IMR-90 (cell line): ENCODE results near the gene TMEM135. TPM values are rescaled to one million over a fixed set of nuclear protein-coding genes. Genes with fewer than 3 reads are reported as not detected.

Experiments used
- ATAC-seq: fragments of 200-7000 bp; cut with Tn5 transposase; 2 replicates; pipeline ENCODE4 v1.9.1; 2020; ENCODE audit warnings: low read depth, mild to moderate bottlenecking, moderate library complexity
- BruUV-seq: library from RNA; stranded (reverse); fragments of 400-500 nt; replicated peaks from 2 replicates; lab custom pipeline; 2021; lab: Mats Ljungman, UMichigan
- CTCF ChIA-PET: fragments of 300-600 bp; formaldehyde crosslinking; extraction: SDS; loops from one replicate; lab custom pipeline; 2021; ENCODE audit warnings: antibody characterized with exemption; lab: Yijun Ruan, JAX
- POLR2A ChIA-PET: fragments of 300-600 bp; sonication (Branson Sonifier 250); formaldehyde crosslinking; loops from one replicate; lab custom pipeline; 2022; ENCODE audit warnings: antibody characterized with exemption; ENCODE audit not compliant: unreplicated experiment; lab: Charles Lee
- DNase-seq: peaks from one replicate; pipeline ENCODE4 v3.0.0; 2013
- H2AFZ ChIP-seq: replicated peaks from 2 replicates; pipeline ENCODE3; 2013; ENCODE audit warnings: low read length, mild to moderate bottlenecking; ENCODE audit not compliant: poor library complexity
- H2AK5ac ChIP-seq: 2 replicates; pipeline ENCODE4 v1.6.1; 2013; ENCODE audit warnings: low read depth, low read length, inconsistent platforms
- H2AK9ac ChIP-seq: replicated peaks from 2 replicates; pipeline ENCODE3; 2013; ENCODE audit warnings: mild to moderate bottlenecking, low read depth, low read length, moderate library complexity; ENCODE audit not compliant: poor library complexity
- H2BK120ac ChIP-seq: 2 replicates; pipeline ENCODE4 v1.6.1; 2013; ENCODE audit warnings: low read depth, low read length, inconsistent platforms
- H2BK15ac ChIP-seq: 3 replicates; pipeline ENCODE4 v1.6.1; 2013; ENCODE audit warnings: low read depth, low read length, inconsistent platforms
- H2BK20ac ChIP-seq: 2 replicates; pipeline ENCODE4 v1.6.1; 2013; ENCODE audit warnings: low read depth, mild to moderate bottlenecking, inconsistent platforms, low read length, moderate library complexity
- H2BK5ac ChIP-seq: 2 replicates; pipeline ENCODE4 v1.6.1; 2013; ENCODE audit warnings: mild to moderate bottlenecking, low read depth, low read length, inconsistent platforms; ENCODE audit not compliant: poor library complexity, severe bottlenecking
- H3K14ac ChIP-seq: replicated peaks from 2 replicates; pipeline ENCODE4 v1.6.1; 2013; ENCODE audit warnings: low read depth, low read length, inconsistent platforms
- H3K18ac ChIP-seq: 2 replicates; pipeline ENCODE4 v1.6.1; 2013; ENCODE audit warnings: low read depth, low read length, control low read depth
- H3K23ac ChIP-seq: 2 replicates; pipeline ENCODE4 v1.6.1; 2013; ENCODE audit warnings: low read depth, low read length, inconsistent platforms
- H3K27ac ChIP-seq: 2 replicates; pipeline ENCODE4 v1.5.1; 2013; ENCODE audit warnings: mild to moderate bottlenecking, control low read depth, low read length; ENCODE audit not compliant: insufficient read depth
- H3K27me3 ChIP-seq: 2 replicates; pipeline ENCODE4 v1.6.1; 2013; ENCODE audit warnings: low read length; ENCODE audit not compliant: control insufficient read depth, insufficient read depth
- H3K36me3 ChIP-seq: 2 replicates; pipeline ENCODE4 v1.6.1; 2013; ENCODE audit warnings: low read length, mixed read lengths; ENCODE audit not compliant: control insufficient read depth, insufficient read depth
- H3K4ac ChIP-seq: 2 replicates; pipeline ENCODE4 v1.6.1; 2013; ENCODE audit warnings: low read depth, low read length, inconsistent platforms
- H3K4me1 ChIP-seq: 2 replicates; pipeline ENCODE4 v1.6.1; 2013; ENCODE audit warnings: low read length, mixed read lengths; ENCODE audit not compliant: control insufficient read depth, insufficient read depth
- H3K4me2 ChIP-seq: 2 replicates; pipeline ENCODE4 v1.6.1; 2013; ENCODE audit warnings: low read depth, mild to moderate bottlenecking, control low read depth, low read length, moderate library complexity
- H3K4me3 ChIP-seq: 2 replicates; pipeline ENCODE4 v1.5.1; 2013; ENCODE audit warnings: low read depth, mild to moderate bottlenecking, control low read depth, low read length, moderate library complexity; ENCODE audit not compliant: insufficient read depth
- H3K56ac ChIP-seq: 2 replicates; pipeline ENCODE4 v1.6.1; 2013; ENCODE audit warnings: low read length, inconsistent platforms; ENCODE audit not compliant: insufficient read depth; ENCODE audit errors: extremely low read depth
- H3K79me1 ChIP-seq, 2 experiments: 2 replicates each; pipeline ENCODE4 v1.6.1; 2013; ENCODE audit warnings: low read length in 2 of 2, inconsistent platforms in 1 of 2, low read depth in 1 of 2
- H3K9ac ChIP-seq: 2 replicates; pipeline ENCODE4 v1.6.1; 2013; ENCODE audit warnings: low read depth, low read length, control low read depth
- H3K9me1 ChIP-seq: 2 replicates; pipeline ENCODE4 v1.6.1; 2013; ENCODE audit warnings: low read length, inconsistent platforms; ENCODE audit not compliant: insufficient read depth
- H3K9me3 ChIP-seq: 2 replicates; pipeline ENCODE4 v1.6.1; 2013; ENCODE audit warnings: low read length; ENCODE audit not compliant: control insufficient read depth, insufficient read depth
- H4K20me1 ChIP-seq: 2 replicates; pipeline ENCODE4 v1.6.1; 2013; ENCODE audit warnings: low read length, inconsistent platforms; ENCODE audit not compliant: insufficient read depth
- H4K5ac ChIP-seq: 2 replicates; pipeline ENCODE4 v1.6.1; 2013; ENCODE audit warnings: mild to moderate bottlenecking, low read depth, low read length, control low read depth
- H4K8ac ChIP-seq, 2 experiments: 2 replicates each; pipeline ENCODE4 v1.6.1; 2013; ENCODE audit warnings: low read depth in 2 of 2, low read length in 2 of 2, control low read depth in 1 of 2, inconsistent platforms in 1 of 2
- H4K91ac ChIP-seq: 2 replicates; pipeline ENCODE4 v1.6.1; 2013; ENCODE audit warnings: low read depth, low read length, inconsistent platforms; ENCODE audit not compliant: insufficient read depth
- BHLHE40 ChIP-seq: fragments of 150-350 bp; IDR thresholded peaks from 2 replicates; pipeline ENCODE4 v1.6.1; 2016; ENCODE audit warnings: mild to moderate bottlenecking, low read depth, low read length
- CEBPB ChIP-seq: IDR thresholded peaks from 2 replicates; pipeline ENCODE4 v1.6.1; 2012; ENCODE audit warnings: low read depth, low read length, improper control_type of control experiment
- CHD1 ChIP-seq: IDR thresholded peaks from 2 replicates; pipeline ENCODE4 v1.6.1; 2012; ENCODE audit warnings: low read depth, low read length, improper control_type of control experiment
- FOS ChIP-seq: fragments of 150-350 bp; IDR thresholded peaks from 2 replicates; pipeline ENCODE4 v1.6.1; 2016; ENCODE audit warnings: low read depth, low read length
- MAFK ChIP-seq: IDR thresholded peaks from 2 replicates; pipeline ENCODE4 v1.6.1; 2012; ENCODE audit warnings: low read depth, low read length, improper control_type of control experiment
- MAZ ChIP-seq: IDR thresholded peaks from 2 replicates; pipeline ENCODE4 v1.6.1; 2012; ENCODE audit warnings: low read depth, mild to moderate bottlenecking, low read length, improper control_type of control experiment, moderate library complexity, borderline replicate concordance
- MXI1 ChIP-seq: IDR thresholded peaks from 2 replicates; pipeline ENCODE4 v1.6.1; 2012; ENCODE audit warnings: low read depth, mild to moderate bottlenecking, low read length, moderate library complexity, borderline replicate concordance
- NFE2L2 ChIP-seq: fragments of 150-350 bp; IDR thresholded peaks from 2 replicates; pipeline ENCODE4 v1.6.1; 2016; ENCODE audit warnings: low read depth, mild to moderate bottlenecking, low read length
- POLR2A ChIP-seq: IDR thresholded peaks from 2 replicates; pipeline ENCODE4 v1.6.1; 2012; ENCODE audit warnings: mild to moderate bottlenecking, low read depth, low read length
- RAD21 ChIP-seq: IDR thresholded peaks from 2 replicates; pipeline ENCODE4 v1.6.1; 2012; ENCODE audit warnings: low read length, improper control_type of control experiment
- RCOR1 ChIP-seq: IDR thresholded peaks from 2 replicates; pipeline ENCODE4 v1.6.1; 2012; ENCODE audit warnings: mild to moderate bottlenecking, low read length, improper control_type of control experiment; ENCODE audit not compliant: insufficient replicate concordance
- RFX5 ChIP-seq: IDR thresholded peaks from 2 replicates; pipeline ENCODE4 v1.8.0; 2012; ENCODE audit warnings: low read depth, mild to moderate bottlenecking, low read length, moderate library complexity
- SMC3 ChIP-seq: fragments of 150-350 bp; IDR thresholded peaks from 2 replicates; pipeline ENCODE4 v1.6.1; 2016; ENCODE audit warnings: low read depth, mild to moderate bottlenecking, antibody characterized with exemption, low read length, moderate library complexity
- WGBS, 2 experiments: methylation state at CpG; one replicate each; pipeline versions ENCODE4 v1.1.5 to v1.1.7; 2013; ENCODE audit warnings: missing lambda C conversion rate in 2 of 2; ENCODE audit not compliant: insufficient read length in 1 of 2; ENCODE audit errors: extremely low coverage in 2 of 2; 5-methylcytosine and 5-hydroxymethylcytosine counted together
- dilution Hi-C: fragments of 300-500 bp; cut with HindIII; formaldehyde crosslinking; loops from one replicate; pipeline ENCODE4 v1.14.3; 2018; ENCODE audit warnings: low sequenced_read_pairs; ENCODE audit not compliant: unreplicated experiment
- in situ Hi-C: fragments of 300-500 bp; cut with MboI; formaldehyde crosslinking; loops from 3 replicates; pipeline ENCODE4 v1.14.3; 2019; ENCODE audit warnings: low sequenced_read_pairs, inconsistent platforms, mixed read lengths
- intact Hi-C: fragments of 100-400 bp; cut with micrococcal nuclease; formaldehyde crosslinking; loops from 2 replicates; pipeline ENCODE4 v1.10.0; 2022
- polyA plus RNA-seq, 3 experiments: library from polyadenylated mRNA; depleted of rRNA; stranded (reverse); fragments of >200 nt; gene quantifications; 2 replicates each; pipeline ENCODE4 v1.2.3, GENCODE V29; 2012; ENCODE audit warnings: low replicate concordance in 1 of 3
- total RNA-seq: library from RNA; depleted of rRNA; stranded (reverse); fragments of >200 nt; gene quantifications from 2 replicates; pipeline ENCODE4 v1.2.3, GENCODE V29; 2012
- TF ChIP-seq, protein P1 (sequence below): conservative IDR thresholded peaks from 2 replicates; pipeline ENCODE4 v1.5.1; 2012; ENCODE audit warnings: mild to moderate bottlenecking, low read depth, low read length, improper control_type of control experiment
- TF ChIP-seq, protein P2 (sequence below): fragments of 150-350 bp; IDR thresholded peaks from 2 replicates; pipeline ENCODE4 v1.6.1; 2016; ENCODE audit warnings: low read depth, mild to moderate bottlenecking, low read length, moderate library complexity, borderline replicate concordance
- TF ChIP-seq, protein P3 (sequence below): fragments of 150-350 bp; IDR thresholded peaks from 2 replicates; pipeline ENCODE4 v1.6.1; 2017; ENCODE audit warnings: mild to moderate bottlenecking, antibody characterized with exemption, low read length, low read depth

The TMEM135 gene
- total and polyA plus RNA-seq, 2 of the 4 experiments (the other 2 are of a cell fraction): 3.9 to 5.9 TPM

DNA sequence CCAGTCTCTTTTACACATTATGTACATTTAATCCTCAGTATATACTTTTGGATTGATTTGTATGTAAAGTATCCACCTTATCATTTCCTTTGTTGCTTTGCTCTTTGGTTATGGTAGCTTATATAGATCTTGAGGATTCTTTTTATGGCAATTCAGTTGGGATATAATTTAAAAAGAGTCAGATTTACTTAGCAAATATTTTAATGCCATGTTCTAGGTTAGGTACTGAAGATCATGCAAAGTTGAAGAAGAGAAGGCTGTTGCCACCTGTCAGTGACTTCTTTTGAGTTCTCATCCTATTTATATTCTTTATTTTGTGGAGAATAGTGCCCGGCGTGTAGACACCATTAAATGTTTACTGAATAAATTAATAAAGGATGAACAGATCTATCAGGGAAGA is 279.7 kb downstream of the TMEM135 start:
- no CpG with 5 or more reads among the region's 2 CpGs for WGBS, 2 experiments
- Histone ChIP-seq H3K4ac (no peak overlapping the region), H3K18ac (no peak overlapping the region), H3K79me1 (no peaks in the 10 kb centered on the region), H3K14ac (no peak overlapping the region), H3K56ac (no peak overlapping the region), H2BK20ac (no peak overlapping the region), H3K9me3 (no peaks in the 10 kb centered on the region), H3K36me3 (no peaks in the 10 kb centered on the region), H2AK5ac (no peak overlapping the region), H2BK5ac (no peak overlapping the region), H4K20me1 (no peaks in the 10 kb centered on the region), H2BK120ac (no peak overlapping the region), H3K9me1 (no peaks in the 10 kb centered on the region), H4K91ac (no peak overlapping the region), H3K27ac (no peak overlapping the region), H3K4me3 (no peak overlapping the region), H4K8ac (no peak overlapping the region), H2BK15ac (no peak overlapping the region), H3K23ac (no peak overlapping the region), H3K4me1 (no peaks in the 10 kb centered on the region), H3K27me3 (no peaks in the 10 kb centered on the region), H3K9ac (no peak overlapping the region), H4K5ac (no peak overlapping the region), H2AFZ (no peak overlapping the region), H3K4me2 (no peak overlapping the region), H2AK9ac (no peak overlapping the region)
- in situ Hi-C loops: no loop called here
- dilution Hi-C loops: no loop called here
- ATAC-seq (no peak), DNase-seq (no peak)
- CTCF ChIA-PET: no interaction called here
- BruUV-seq: no TSS peak
- POLR2A ChIA-PET: no interaction called here
- intact Hi-C loops: no loop called here
- TF ChIP-seq RFX5 (no peak), CEBPB (no peak), CHD1 (no peak), RAD21 (no peak), SMC3 (no peak), NFE2L2 (no peak), RCOR1 (no peak), BHLHE40 (no peak), MXI1 (no peak), MAFK (no peak), POLR2A (no peak), FOS (no peak), MAZ (no peak)
- TF ChIP-seq, protein P1, sequence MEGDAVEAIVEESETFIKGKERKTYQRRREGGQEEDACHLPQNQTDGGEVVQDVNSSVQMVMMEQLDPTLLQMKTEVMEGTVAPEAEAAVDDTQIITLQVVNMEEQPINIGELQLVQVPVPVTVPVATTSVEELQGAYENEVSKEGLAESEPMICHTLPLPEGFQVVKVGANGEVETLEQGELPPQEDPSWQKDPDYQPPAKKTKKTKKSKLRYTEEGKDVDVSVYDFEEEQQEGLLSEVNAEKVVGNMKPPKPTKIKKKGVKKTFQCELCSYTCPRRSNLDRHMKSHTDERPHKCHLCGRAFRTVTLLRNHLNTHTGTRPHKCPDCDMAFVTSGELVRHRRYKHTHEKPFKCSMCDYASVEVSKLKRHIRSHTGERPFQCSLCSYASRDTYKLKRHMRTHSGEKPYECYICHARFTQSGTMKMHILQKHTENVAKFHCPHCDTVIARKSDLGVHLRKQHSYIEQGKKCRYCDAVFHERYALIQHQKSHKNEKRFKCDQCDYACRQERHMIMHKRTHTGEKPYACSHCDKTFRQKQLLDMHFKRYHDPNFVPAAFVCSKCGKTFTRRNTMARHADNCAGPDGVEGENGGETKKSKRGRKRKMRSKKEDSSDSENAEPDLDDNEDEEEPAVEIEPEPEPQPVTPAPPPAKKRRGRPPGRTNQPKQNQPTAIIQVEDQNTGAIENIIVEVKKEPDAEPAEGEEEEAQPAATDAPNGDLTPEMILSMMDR: no peak
- TF ChIP-seq, protein P2, sequence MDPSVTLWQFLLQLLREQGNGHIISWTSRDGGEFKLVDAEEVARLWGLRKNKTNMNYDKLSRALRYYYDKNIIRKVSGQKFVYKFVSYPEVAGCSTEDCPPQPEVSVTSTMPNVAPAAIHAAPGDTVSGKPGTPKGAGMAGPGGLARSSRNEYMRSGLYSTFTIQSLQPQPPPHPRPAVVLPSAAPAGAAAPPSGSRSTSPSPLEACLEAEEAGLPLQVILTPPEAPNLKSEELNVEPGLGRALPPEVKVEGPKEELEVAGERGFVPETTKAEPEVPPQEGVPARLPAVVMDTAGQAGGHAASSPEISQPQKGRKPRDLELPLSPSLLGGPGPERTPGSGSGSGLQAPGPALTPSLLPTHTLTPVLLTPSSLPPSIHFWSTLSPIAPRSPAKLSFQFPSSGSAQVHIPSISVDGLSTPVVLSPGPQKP: no peak
- TF ChIP-seq, protein P3, sequence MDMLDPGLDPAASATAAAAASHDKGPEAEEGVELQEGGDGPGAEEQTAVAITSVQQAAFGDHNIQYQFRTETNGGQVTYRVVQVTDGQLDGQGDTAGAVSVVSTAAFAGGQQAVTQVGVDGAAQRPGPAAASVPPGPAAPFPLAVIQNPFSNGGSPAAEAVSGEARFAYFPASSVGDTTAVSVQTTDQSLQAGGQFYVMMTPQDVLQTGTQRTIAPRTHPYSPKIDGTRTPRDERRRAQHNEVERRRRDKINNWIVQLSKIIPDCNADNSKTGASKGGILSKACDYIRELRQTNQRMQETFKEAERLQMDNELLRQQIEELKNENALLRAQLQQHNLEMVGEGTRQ: no peak
